Stimulated activated naive CD8-positive, alpha-beta T cell treated with anti-CD3 and anti-CD28 coated beads, Interleukin-15, amount 100 ng/mL, for 72 hours (primary cell): Measurements from ENCODE around the gene UVSSA.
A peak's percentile ranks its signal among the peaks of the same experiment; 100 is the strongest.

Experiments used
- ATAC-seq: fragments of 150-1000 bp; cut with Tn5 transposase; 2 replicates; pipeline ENCODE4 v1.10.0; 2021; ENCODE audit warnings: mild to moderate bottlenecking, moderate library complexity
- DNase-seq, 2 donors: peaks; one replicate each; pipeline ENCODE4 v3.0.0; 2021 to 2022
- H3K27ac Mint-ChIP-seq, 2 donors: one replicate each; pipeline ENCODE4 v1.8.0; 2022; ENCODE audit warnings: mild to moderate bottlenecking in 2 of 2, mixed read lengths in 2 of 2, moderate library complexity in 2 of 2
- H3K27me3 Mint-ChIP-seq: one replicate; pipeline ENCODE4 v1.8.0; 2022; ENCODE audit warnings: mixed read lengths
- H3K4me1 Mint-ChIP-seq: one replicate; pipeline ENCODE4 v1.8.0; 2022; ENCODE audit warnings: mild to moderate bottlenecking, mixed read lengths
- H3K4me3 Mint-ChIP-seq, 2 donors: one replicate each; pipeline ENCODE4 v1.8.0; 2022; ENCODE audit warnings: mild to moderate bottlenecking in 2 of 2, mixed read lengths in 2 of 2, moderate library complexity in 1 of 2
- H3K9me3 Mint-ChIP-seq, 2 donors: one replicate each; pipeline ENCODE4 v1.8.0; 2022; ENCODE audit warnings: mixed read lengths in 2 of 2

The UVSSA gene

GRCh38 chr4:1359976-1360375 lies 13.0 kb downstream of the UVSSA start:
- H3K27me3 Mint-ChIP-seq: no peaks in the 10 kb centered on the region
- H3K27ac Mint-ChIP-seq: no peak overlapping the region
- H3K4me1 Mint-ChIP-seq: peaks cover under 1% of the 10 kb centered on the region
- no peak for ATAC-seq
- H3K9me3 Mint-ChIP-seq: no peaks in the 10 kb centered on the region
- no peak for DNase-seq
- H3K4me3 Mint-ChIP-seq: no peak overlapping the region

DNA sequence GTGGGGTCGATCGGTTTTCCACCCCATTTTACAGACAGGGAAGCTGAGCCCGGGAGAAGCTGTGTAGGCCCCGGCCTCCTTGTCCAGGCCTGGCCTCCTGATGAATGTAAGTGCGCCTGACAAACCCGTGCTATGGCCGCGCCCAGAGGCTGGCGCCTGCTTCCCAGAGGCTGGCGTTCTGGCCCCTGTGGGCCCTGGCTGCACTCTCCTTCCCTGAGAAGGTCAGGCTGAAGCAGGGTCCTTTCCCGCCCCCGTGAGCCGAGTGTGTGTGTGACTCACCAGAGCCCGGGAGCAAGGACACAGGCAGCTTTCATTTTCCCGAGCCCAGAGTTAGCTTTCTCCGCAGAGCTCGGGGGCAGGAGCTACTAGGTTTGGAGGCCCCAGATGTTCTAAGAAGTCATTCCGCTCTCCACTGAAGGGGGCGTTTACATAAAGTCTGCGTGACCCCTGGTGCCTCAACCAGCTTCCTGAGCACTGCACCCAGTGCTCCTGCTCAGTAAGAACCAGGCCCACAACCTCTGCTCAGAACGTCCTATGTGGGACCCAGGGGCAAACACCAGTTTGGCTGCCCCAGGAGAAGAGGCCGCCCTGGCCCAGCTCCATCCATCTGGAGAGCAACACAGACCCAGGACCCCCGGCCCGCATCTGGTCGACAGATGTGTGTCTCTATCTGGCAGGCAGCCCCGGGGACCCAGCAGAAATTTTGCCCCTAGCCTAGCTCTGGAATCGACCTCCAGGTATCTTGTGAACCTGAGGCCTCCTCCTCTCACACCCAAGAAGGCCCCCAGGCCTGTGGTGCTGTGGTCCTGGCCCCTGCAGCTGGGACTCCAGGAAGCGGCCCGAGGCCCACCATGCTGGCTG lies 13.6 kb downstream of the UVSSA start:
- ATAC-seq: no peak
- Mint-ChIP-seq H3K27ac (peak overlapping the region in 1 of 2 donors; percentile 67), H3K27me3 (no peaks in the 10 kb centered on the region), H3K4me1 (peaks cover 7% of the 10 kb centered on the region), H3K4me3 (no peak overlapping the region), H3K9me3 (no peaks in the 10 kb centered on the region)
- no peak for DNase-seq

DNA sequence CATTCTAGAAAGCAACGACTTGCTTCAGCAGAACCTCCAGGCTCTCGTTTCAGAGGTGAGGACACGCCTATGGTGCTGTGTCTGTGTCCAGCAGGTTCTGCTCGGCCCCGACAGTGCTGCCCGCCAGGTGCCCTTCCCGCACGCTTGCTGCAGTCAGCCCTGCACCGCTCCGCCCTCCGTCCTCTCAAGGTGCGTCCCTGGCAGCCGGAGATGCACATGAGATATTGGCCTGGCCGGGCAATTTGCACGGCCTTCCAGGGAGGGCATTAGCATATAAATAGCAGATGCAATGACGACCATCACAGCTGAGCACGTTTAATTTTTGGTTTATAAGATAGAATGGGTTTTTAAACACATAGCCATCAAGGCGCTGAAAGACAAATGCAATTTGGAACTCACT lies 14.4 kb downstream of the UVSSA start:
- peaks cover 11% of the 10 kb centered on the region for H3K4me1 Mint-ChIP-seq

DNA sequence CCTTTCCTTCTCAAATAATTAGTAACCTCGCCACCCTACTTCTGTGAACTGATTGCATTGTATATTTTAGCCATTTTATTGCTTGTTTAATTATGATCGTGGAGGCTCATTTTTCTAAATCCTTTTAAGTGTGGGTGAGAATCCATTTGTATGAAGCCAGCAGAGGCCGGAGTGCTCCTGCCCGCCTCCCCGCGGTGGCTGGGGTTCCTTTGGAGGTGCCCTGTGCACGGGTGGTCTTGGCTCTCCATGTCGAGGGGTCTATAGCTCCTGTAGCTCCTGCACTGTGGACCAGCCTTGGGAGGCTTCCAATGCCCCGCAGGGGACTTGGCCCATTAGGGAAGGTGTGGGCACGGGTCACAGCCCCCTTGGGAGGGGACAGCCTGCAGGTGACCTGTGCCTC lies 15.0 kb downstream of the UVSSA start:
- DNase-seq (no peak), ATAC-seq (no peak)
- no peaks in the 10 kb centered on the region for H3K9me3 Mint-ChIP-seq
- no peaks in the 10 kb centered on the region for H3K27me3 Mint-ChIP-seq
- H3K4me3 Mint-ChIP-seq: no peak overlapping the region
- H3K4me1 Mint-ChIP-seq: peaks cover 11% of the 10 kb centered on the region
- H3K27ac Mint-ChIP-seq: no peak overlapping the region

More for the DNA sequence above, 14.4 kb downstream of the UVSSA start:
- Mint-ChIP-seq H3K9me3 (no peaks in the 10 kb centered on the region), H3K27me3 (no peaks in the 10 kb centered on the region), H3K4me3 (no peak overlapping the region), H3K27ac (no peak overlapping the region)
- ATAC-seq (no peak), DNase-seq (no peak)

DNA sequence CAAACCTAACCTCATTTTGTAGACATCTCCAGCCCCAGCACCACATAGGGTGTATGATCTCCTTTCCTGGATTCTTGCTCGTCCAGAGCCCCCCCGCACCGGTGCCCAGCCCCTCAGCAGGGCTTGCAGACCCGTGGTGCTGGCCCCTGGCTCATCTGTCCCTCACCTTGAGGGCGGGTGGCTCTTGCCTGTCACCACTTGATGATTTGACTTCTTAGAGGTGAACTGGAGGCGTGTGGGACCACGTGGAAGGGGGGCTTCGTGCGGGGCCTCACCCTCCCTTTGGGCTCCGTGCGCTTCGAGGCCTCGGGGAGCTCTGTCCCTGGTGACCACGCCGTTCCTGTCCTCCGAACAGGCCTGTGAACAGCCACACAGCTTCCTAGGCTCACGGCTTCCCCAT lies 15.5 kb downstream of the UVSSA start:
- no peak for ATAC-seq
- Mint-ChIP-seq H3K27ac (no peak overlapping the region), H3K4me3 (no peak overlapping the region), H3K4me1 (peaks cover 11% of the 10 kb centered on the region), H3K9me3 (no peaks in the 10 kb centered on the region), H3K27me3 (no peaks in the 10 kb centered on the region)
- no peak for DNase-seq

GRCh38 chr4:1363513-1363912 lies 16.5 kb downstream of the UVSSA start:
- no peak for ATAC-seq
- no peak overlapping the region for H3K4me3 Mint-ChIP-seq
- peaks cover 11% of the 10 kb centered on the region for H3K4me1 Mint-ChIP-seq
- no peak overlapping the region for H3K27ac Mint-ChIP-seq
- no peaks in the 10 kb centered on the region for H3K27me3 Mint-ChIP-seq
- no peaks in the 10 kb centered on the region for H3K9me3 Mint-ChIP-seq
- DNase-seq: no peak

DNA sequence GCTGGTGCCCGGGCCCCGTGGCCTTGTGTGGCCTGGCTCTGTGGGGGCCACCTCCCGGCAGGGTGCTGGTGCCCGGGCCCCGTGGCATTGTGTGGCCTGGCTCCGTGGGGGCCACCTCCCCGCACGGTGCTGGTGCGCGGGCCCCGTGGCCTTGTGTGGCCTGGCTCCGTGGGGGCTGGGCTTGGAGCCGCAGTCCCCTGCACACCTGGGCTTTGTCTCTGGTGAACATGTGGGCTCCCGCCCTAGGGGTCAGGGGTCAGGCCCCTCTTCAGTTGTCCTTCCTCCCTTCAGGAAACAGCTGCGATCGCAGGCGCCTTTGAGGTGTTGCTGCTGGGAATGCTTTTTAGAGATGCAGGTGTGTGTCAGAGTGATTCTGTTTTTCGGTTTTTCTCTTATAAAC lies 17.2 kb downstream of the UVSSA start:
- no peak for DNase-seq
- H3K4me1 Mint-ChIP-seq: peaks cover 11% of the 10 kb centered on the region
- ATAC-seq: no peak
- H3K9me3 Mint-ChIP-seq: no peaks in the 10 kb centered on the region
- no peaks in the 10 kb centered on the region for H3K27me3 Mint-ChIP-seq
- no peak overlapping the region for H3K4me3 Mint-ChIP-seq
- no peak overlapping the region for H3K27ac Mint-ChIP-seq

- H3K4me3 Mint-ChIP-seq: no peak overlapping the region
- peak; percentile 41 for ATAC-seq
- no peaks in the 10 kb centered on the region for H3K9me3 Mint-ChIP-seq
- no peak for DNase-seq
- H3K4me1 Mint-ChIP-seq: peaks cover 11% of the 10 kb centered on the region
- no peaks in the 10 kb centered on the region for H3K27me3 Mint-ChIP-seq
- H3K27ac Mint-ChIP-seq: no peak overlapping the region
Measured at GRCh38 chr4:1364748-1365147, 17.7 kb downstream of the UVSSA start.

DNA sequence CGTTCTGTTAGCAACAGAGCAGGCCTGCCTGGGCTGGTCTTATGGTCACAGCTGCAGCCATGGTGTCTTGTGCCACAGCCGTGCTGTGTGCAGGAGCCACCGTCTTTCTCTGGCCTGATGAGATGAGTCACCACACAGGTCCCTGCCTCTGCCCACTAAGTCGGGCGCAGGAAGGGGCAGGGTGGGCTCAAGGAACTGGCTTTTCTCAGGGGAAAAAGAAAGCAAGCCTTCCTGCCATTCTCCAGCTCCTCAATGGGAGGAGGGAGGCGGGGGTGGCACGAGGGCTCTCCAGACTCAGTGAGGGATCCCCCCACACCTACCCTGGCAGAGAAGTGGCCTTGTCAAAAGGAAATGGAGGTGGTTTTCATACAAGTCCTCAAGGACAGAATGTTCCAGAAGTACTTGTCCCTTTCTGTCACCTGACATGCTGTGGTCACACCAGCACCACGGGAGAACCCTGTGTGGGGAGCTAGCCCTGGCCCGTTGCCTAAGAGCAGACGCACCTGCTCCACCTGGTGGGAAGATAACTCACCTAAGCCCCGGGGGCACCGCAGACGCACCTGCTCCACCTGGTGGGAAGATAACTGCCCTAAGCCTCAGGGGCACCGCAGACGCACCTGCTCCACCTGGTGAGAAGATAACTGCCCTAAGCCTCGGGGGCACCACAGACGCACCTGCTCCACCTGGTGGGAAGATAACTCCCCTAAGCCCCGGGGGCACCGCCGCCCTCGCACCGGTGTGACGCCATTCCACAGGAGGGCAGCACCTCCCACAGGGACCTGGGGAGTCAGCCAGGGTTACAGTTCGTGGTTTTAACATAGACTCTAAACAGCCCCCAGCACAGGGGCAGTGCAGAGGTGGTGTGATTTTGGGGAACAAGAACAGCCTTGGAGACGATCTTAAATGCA lies 18.5 kb downstream of the UVSSA start:
- Mint-ChIP-seq H3K4me3 (no peak overlapping the region), H3K9me3 (no peaks in the 10 kb centered on the region), H3K4me1 (peaks cover 11% of the 10 kb centered on the region), H3K27me3 (no peaks in the 10 kb centered on the region), H3K27ac (no peak overlapping the region)
- DNase-seq (no peak), ATAC-seq (no peak)

DNA sequence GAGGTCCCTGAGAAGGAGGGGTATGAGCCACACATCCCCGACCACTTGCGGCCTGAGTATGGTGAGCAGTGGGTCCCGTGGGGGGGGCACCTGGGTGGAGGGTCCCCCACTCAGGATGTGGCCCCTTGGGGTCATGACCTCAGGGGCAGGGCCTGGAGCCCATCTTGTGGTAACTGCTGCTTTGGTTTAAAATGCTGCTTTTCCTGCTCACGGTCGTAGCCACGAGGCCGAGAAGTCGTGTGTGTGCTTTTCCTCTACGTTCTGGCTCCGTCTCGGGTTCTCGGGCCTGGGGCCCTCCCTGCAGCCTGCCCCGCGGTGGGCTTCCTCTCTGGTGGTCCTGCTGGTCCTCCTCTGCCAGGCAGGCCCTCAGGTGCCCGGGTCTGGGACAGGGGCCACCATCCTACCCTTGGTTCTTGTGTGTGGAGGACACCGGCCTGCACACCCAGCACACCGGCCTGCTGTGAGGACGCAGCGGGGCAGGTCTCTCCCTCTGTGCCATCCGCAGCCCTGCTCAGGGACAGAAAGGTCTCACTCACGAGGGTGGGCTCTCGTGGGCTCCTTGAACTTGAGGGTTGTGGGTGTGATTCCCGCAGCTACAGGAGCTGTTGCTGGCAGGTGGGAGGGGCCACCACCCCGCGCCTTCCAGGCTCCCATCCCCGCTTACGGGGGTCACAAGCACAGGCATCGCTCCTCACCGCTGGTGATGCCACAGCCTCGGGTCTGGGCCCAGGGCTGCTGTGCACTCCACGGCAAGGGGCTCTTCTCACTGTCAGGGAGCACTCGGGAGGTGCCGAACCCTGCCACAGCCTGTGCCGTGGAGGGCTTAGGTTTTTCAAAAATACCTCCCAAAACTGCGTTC lies 19.6 kb downstream of the UVSSA start:
- no peak overlapping the region for H3K27ac Mint-ChIP-seq
- H3K27me3 Mint-ChIP-seq: no peaks in the 10 kb centered on the region
- DNase-seq (no peak), ATAC-seq (no peak)
- H3K4me3 Mint-ChIP-seq: no peak overlapping the region
- no peaks in the 10 kb centered on the region for H3K9me3 Mint-ChIP-seq
- peaks cover 11% of the 10 kb centered on the region for H3K4me1 Mint-ChIP-seq

- H3K27ac Mint-ChIP-seq: no peak overlapping the region
- ATAC-seq: no peak
- H3K4me3 Mint-ChIP-seq: no peak overlapping the region
- H3K27me3 Mint-ChIP-seq: no peaks in the 10 kb centered on the region
- H3K9me3 Mint-ChIP-seq: no peaks in the 10 kb centered on the region
- DNase-seq: no peak
- peaks cover 11% of the 10 kb centered on the region for H3K4me1 Mint-ChIP-seq
Measured at GRCh38 chr4:1367230-1367935, 20.4 kb downstream of the UVSSA start.

- DNase-seq (no peak), ATAC-seq (no peak)
- Mint-ChIP-seq H3K27me3 (no peaks in the 10 kb centered on the region), H3K4me1 (peaks cover 11% of the 10 kb centered on the region), H3K4me3 (no peak overlapping the region), H3K27ac (no peak overlapping the region), H3K9me3 (no peaks in the 10 kb centered on the region)
Measured at GRCh38 chr4:1367936-1368289, 20.9 kb downstream of the UVSSA start.

DNA sequence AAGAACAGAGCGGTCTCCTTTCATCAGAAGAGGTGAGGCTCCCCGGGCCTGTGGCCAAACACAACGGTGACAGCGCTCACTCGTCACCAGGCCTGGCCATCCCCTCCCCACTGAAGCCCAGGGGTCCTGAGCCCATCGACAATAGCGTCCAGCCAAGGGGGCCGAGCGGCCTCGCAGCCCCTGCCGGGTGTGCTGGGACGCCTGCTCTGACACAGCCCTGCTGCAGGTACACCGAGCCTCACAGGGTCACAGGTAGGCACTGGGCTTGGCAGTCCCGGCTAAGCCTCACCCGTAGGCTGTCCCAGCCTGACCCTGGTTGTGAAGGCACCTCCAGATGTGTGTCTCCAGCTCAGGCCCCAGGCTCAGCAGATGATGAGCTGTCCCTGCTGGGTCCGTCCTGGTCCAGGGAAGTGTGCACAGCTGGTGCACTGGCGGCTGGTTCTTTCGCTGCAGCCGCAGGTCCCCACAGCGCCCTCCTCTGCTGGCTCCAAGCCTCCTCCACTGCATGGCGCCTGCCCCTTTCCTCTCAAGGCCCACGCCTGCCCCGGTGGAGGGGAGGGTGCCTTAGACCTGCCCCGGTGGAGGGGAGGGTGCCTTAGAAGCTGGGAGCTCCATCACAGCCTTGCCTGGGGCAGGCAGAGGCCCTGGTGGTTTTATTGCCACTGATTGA lies 21.5 kb downstream of the UVSSA start:
- Mint-ChIP-seq H3K9me3 (no peaks in the 10 kb centered on the region), H3K27me3 (no peaks in the 10 kb centered on the region), H3K4me3 (no peak overlapping the region), H3K27ac (peak overlapping the region in 1 of 2 donors; percentile 20), H3K4me1 (peaks cover 11% of the 10 kb centered on the region)
- DNase-seq (no peak), ATAC-seq (peak; percentile 16)

- no peaks in the 10 kb centered on the region for H3K9me3 Mint-ChIP-seq
- peak overlapping the region in 1 of 2 donors; percentile 6 for H3K27ac Mint-ChIP-seq
Measured at GRCh38 chr4:1369091-1369450, 22.1 kb downstream of the UVSSA start.

More at GRCh38 chr4:1369091-1369450, 22.1 kb downstream of the UVSSA start:
- no peak for DNase-seq
- no peak overlapping the region for H3K4me3 Mint-ChIP-seq
- H3K27me3 Mint-ChIP-seq: no peaks in the 10 kb centered on the region
- peaks cover 11% of the 10 kb centered on the region for H3K4me1 Mint-ChIP-seq
- peak; percentile 56 for ATAC-seq
